Loucy (cell line): ENCODE measurements around the gene SLC27A5.

Source experiments
- EZH2phosphoT487 ChIP-seq: fragments of 200-600 bp; IDR thresholded peaks from 2 replicates; pipeline ENCODE4 v1.6.1; 2018; ENCODE audit warnings: antibody characterized with exemption, mild to moderate bottlenecking, moderate library complexity, borderline replicate concordance
- TF ChIP-seq, protein P1 (sequence below): fragments of 200-600 bp; sonication (generic); conservative IDR thresholded peaks from 2 replicates; pipeline ENCODE4 v1.5.1; 2014; ENCODE audit warnings: mild to moderate bottlenecking, antibody characterized with exemption, low read length

DNA sequence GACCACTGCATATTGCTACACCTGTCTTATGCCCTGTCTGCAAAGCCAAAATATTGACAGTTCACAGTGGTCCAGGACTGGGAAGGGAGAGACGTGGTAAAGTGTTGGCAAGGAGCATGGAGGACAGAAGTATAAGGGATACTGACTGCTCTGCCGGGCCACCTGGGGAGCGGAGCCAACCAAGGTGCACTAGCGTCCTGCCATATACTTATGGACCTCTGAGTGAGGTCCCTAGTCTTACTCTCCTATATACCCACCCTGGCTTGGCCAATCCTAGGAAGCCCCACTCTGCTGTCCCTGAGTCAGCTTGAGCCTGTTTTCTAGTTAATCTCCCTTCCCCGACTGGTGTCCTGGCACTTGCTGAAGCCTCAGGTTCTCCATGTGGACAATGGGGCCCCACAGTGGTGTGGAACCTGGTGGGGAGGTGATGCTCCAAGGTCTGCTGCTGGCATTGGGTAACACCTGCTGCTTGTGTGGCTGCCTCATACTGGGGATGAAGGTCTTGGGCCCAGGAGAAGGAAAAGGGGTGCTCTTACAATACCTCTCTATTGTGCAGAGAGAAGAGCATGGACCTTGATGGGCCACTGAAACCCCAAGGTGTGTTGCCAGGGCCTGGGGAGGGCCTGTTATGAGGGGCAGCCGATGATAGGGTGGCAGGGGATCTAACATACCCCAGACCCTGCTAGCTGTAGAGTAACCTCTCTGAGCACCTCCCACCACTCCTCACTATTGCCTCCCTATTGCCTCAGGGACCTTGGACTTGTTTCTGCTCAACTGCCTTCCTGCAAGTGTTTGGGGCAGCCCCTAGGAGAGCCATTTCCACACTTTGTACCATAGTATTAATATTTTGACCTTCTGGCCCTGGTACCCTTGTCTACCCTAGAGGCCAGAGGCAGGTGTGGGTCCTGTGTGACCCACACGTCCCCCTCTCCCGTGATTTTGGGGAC, 25.3 kb upstream of the SLC27A5 start:
- TF ChIP-seq, protein P1, sequence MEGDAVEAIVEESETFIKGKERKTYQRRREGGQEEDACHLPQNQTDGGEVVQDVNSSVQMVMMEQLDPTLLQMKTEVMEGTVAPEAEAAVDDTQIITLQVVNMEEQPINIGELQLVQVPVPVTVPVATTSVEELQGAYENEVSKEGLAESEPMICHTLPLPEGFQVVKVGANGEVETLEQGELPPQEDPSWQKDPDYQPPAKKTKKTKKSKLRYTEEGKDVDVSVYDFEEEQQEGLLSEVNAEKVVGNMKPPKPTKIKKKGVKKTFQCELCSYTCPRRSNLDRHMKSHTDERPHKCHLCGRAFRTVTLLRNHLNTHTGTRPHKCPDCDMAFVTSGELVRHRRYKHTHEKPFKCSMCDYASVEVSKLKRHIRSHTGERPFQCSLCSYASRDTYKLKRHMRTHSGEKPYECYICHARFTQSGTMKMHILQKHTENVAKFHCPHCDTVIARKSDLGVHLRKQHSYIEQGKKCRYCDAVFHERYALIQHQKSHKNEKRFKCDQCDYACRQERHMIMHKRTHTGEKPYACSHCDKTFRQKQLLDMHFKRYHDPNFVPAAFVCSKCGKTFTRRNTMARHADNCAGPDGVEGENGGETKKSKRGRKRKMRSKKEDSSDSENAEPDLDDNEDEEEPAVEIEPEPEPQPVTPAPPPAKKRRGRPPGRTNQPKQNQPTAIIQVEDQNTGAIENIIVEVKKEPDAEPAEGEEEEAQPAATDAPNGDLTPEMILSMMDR, result no peak
- no peak for TF ChIP-seq EZH2phosphoT487
